GM23338 (cell line): Measurements from ENCODE around the gene VSTM5. TPM values are rescaled to one million over a fixed set of nuclear protein-coding genes. Genes with fewer than 3 reads are reported as not detected.

Experiments
- ATAC-seq: fragments of 200-7000 bp; cut with Tn5 transposase; 3 replicates; pipeline ENCODE4 v1.9.1; 2020
- DNase-seq: peaks from one replicate; pipeline ENCODE4 v3.0.0-alpha.2; 2015; ENCODE audit warnings: low spot score
- H2AFZ ChIP-seq: fragments of 200-600 bp; sonication (generic); 2 replicates; pipeline ENCODE4 v1.8.0; 2016; ENCODE audit warnings: antibody characterized with exemption, mild to moderate bottlenecking, moderate library complexity
- H3F3A ChIP-seq: fragments of 200-600 bp; sonication (generic); replicated peaks from 2 replicates; pipeline ENCODE4 v1.8.0; 2017; ENCODE audit warnings: antibody characterized with exemption, mixed run types, low read depth
- H3K27ac ChIP-seq: fragments of 200-600 bp; sonication (generic); 2 replicates; pipeline ENCODE4 v1.6.1; 2016; ENCODE audit warnings: low read depth
- H3K27me3 ChIP-seq: fragments of 200-600 bp; sonication (generic); 2 replicates; pipeline ENCODE4 v1.8.0; 2016; ENCODE audit warnings: mild to moderate bottlenecking, mixed run types, moderate library complexity; ENCODE audit not compliant: insufficient read depth
- H3K36me3 ChIP-seq: fragments of 200-600 bp; sonication (generic); 2 replicates; pipeline ENCODE4 v1.8.0; 2016; ENCODE audit warnings: mild to moderate bottlenecking; ENCODE audit not compliant: insufficient read depth
- H3K4me1 ChIP-seq: fragments of 200-600 bp; sonication (generic); 2 replicates; pipeline ENCODE4 v1.8.0; 2016; ENCODE audit warnings: mild to moderate bottlenecking, moderate library complexity; ENCODE audit not compliant: insufficient read depth
- H3K4me2 ChIP-seq: fragments of 200-600 bp; sonication (generic); 2 replicates; pipeline ENCODE4 v1.7.1; 2017; ENCODE audit warnings: mixed run types
- H3K4me3 ChIP-seq: fragments of 200-600 bp; sonication (generic); 2 replicates; pipeline ENCODE4 v1.6.1; 2016; ENCODE audit warnings: mixed run types
- H3K79me2 ChIP-seq: fragments of 200-600 bp; sonication (generic); replicated peaks from 2 replicates; pipeline ENCODE4 v1.8.0; 2017; ENCODE audit warnings: mild to moderate bottlenecking; ENCODE audit not compliant: insufficient read depth
- H3K9me2 ChIP-seq: fragments of 200-600 bp; sonication (generic); 2 replicates; pipeline ENCODE4 v1.8.0; 2017; ENCODE audit not compliant: insufficient read depth
- H4K20me1 ChIP-seq: fragments of 200-600 bp; sonication (generic); replicated peaks from 2 replicates; pipeline ENCODE4 v1.8.0; 2017; ENCODE audit warnings: mild to moderate bottlenecking; ENCODE audit not compliant: insufficient read depth
- H3K27ac Mint-ChIP-seq: 2 replicates; pipeline ENCODE4 v1.8.0; 2020; ENCODE audit warnings: inconsistent platforms, mild to moderate bottlenecking, moderate library complexity, mixed read lengths
- H3K27me3 Mint-ChIP-seq: 3 replicates; pipeline ENCODE4 v1.8.0; 2022; ENCODE audit warnings: low read depth, mild to moderate bottlenecking, moderate library complexity, mixed read lengths, inconsistent platforms; ENCODE audit not compliant: insufficient read depth, poor library complexity
- H3K36me3 Mint-ChIP-seq: 3 replicates; pipeline ENCODE4 v1.8.0; 2021; ENCODE audit warnings: low read depth, mild to moderate bottlenecking, inconsistent platforms, moderate library complexity, mixed read lengths
- H3K4me1 Mint-ChIP-seq: 3 replicates; pipeline ENCODE4 v1.8.0; 2020; ENCODE audit warnings: mild to moderate bottlenecking, inconsistent platforms, mixed read lengths
- H3K4me3 Mint-ChIP-seq: 3 replicates; pipeline ENCODE4 v1.8.0; 2021; ENCODE audit warnings: moderate library complexity, mild to moderate bottlenecking, inconsistent platforms, mixed read lengths
- H3K9me3 Mint-ChIP-seq: 3 replicates; pipeline ENCODE4 v1.8.0; 2020; ENCODE audit warnings: moderate library complexity, mild to moderate bottlenecking, inconsistent platforms, mixed read lengths
- CREB1 ChIP-seq: fragments of 250-450 bp; sonication (Bioruptor Pico); IDR thresholded peaks from 2 replicates; pipeline ENCODE4 v1.5.0; 2020; ENCODE audit warnings: low read depth, mild to moderate bottlenecking, moderate library complexity
- EZH2 ChIP-seq: fragments of 200-600 bp; sonication (generic); IDR thresholded peaks from one replicate; pipeline ENCODE4 v1.8.0; 2017; ENCODE audit warnings: antibody characterized with exemption, mild to moderate bottlenecking, low read depth; ENCODE audit not compliant: unreplicated experiment
- EZH2phosphoT487 ChIP-seq: fragments of 200-600 bp; sonication (generic); IDR thresholded peaks from one replicate; pipeline ENCODE4 v1.8.1; 2018; ENCODE audit warnings: antibody characterized with exemption; ENCODE audit not compliant: unreplicated experiment
- JUNB ChIP-seq: IDR thresholded peaks from one replicate; pipeline ENCODE4 v1.6.1; 2016; ENCODE audit warnings: antibody characterized with exemption; ENCODE audit not compliant: unreplicated experiment
- NANOG ChIP-seq: IDR thresholded peaks from 2 replicates; pipeline ENCODE4 v1.6.1; 2016; ENCODE audit warnings: antibody characterized with exemption, borderline replicate concordance
- POLR2AphosphoS5 ChIP-seq: IDR thresholded peaks from 2 replicates; pipeline ENCODE4 v1.6.1; 2016; ENCODE audit warnings: antibody characterized with exemption, low read depth
- STAT1 ChIP-seq: IDR thresholded peaks from one replicate; pipeline ENCODE4 v1.6.1; 2016; ENCODE audit warnings: antibody characterized with exemption; ENCODE audit not compliant: unreplicated experiment
- ZNF114 ChIP-seq: fragments of 250-450 bp; sonication (Bioruptor Pico); IDR thresholded peaks from 2 replicates; pipeline ENCODE4 v1.5.0; 2020; ENCODE audit warnings: mild to moderate bottlenecking, moderate library complexity
- ZNF331 ChIP-seq: fragments of 250-450 bp; sonication (Bioruptor Pico); IDR thresholded peaks from 2 replicates; pipeline ENCODE4 v1.5.0; 2020; ENCODE audit warnings: low read depth, mild to moderate bottlenecking, moderate library complexity
- polyA plus RNA-seq: library from polyadenylated mRNA; unstranded; fragments of >200 nt; fragmentation: Nextera tagmentation; extraction: Ambion mirVana; gene quantifications from 2 replicates; pipeline ENCODE4 v1.2.1, GENCODE V29; 2016
- total RNA-seq: library from RNA; depleted of rRNA; stranded (reverse); fragments of >200 nt; shearing (Covaris generic); gene quantifications from 2 replicates; pipeline ENCODE4 v1.2.3, GENCODE V29; 2014
- TF ChIP-seq, protein P1 (sequence below): IDR thresholded peaks from 2 replicates; pipeline ENCODE4 v1.6.1; 2016; ENCODE audit warnings: antibody characterized with exemption
- TF ChIP-seq, protein P2 (sequence below): fragments of 250-450 bp; sonication (Bioruptor Pico); IDR thresholded peaks from 2 replicates; pipeline ENCODE4 v1.5.0; 2020; ENCODE audit warnings: mild to moderate bottlenecking, moderate library complexity
- TF ChIP-seq, protein P3 (sequence below): IDR thresholded peaks from one replicate; pipeline ENCODE4 v1.6.1; 2018; ENCODE audit warnings: antibody characterized with exemption; ENCODE audit not compliant: unreplicated experiment

VSTM5 gene
- total and polyA plus RNA-seq, 2 experiments from 2014 or later, result 0.21 to 0.66 TPM

DNA sequence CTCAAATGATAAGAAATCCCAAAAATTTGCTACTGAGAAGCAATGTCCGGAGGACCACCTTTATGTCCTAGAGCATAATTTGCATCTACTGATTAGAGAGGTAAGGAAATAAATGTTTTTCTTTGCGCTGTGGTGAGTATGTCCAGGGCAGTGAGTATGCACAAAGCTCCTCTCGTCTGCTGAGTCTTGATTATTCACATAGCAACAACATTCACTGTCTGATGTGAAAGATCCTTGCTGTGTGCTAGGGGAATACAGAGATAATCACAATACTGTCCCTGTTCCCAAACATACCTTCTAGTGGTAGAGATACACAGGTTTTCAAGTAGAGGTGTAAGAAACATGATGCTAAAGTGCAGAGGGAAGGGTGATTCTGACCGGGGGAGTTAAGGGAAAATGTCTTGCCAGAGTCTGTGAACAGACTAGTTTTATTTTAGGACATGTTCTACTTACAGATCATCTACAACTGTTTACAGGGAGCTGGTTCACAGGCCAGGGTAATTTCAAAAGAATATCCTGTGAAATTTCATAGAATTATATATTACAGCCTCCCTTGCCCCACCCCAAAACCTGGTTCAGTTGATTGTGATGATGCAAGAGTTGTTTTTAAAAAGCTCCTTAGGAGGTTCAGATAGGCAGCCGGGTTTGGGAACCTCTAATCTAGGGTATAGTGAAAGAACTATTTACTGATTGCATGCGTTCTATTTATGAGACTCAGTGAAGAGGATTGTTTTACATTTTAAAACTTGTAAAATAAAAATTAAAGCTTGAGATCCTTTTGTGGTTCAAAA lies 53.8 kb downstream of the VSTM5 start (continued):
- TF ChIP-seq, protein P1, sequence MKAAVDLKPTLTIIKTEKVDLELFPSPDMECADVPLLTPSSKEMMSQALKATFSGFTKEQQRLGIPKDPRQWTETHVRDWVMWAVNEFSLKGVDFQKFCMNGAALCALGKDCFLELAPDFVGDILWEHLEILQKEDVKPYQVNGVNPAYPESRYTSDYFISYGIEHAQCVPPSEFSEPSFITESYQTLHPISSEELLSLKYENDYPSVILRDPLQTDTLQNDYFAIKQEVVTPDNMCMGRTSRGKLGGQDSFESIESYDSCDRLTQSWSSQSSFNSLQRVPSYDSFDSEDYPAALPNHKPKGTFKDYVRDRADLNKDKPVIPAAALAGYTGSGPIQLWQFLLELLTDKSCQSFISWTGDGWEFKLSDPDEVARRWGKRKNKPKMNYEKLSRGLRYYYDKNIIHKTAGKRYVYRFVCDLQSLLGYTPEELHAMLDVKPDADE, result no peak
- TF ChIP-seq EZH2, result no peak
- no peak for TF ChIP-seq NANOG
- no peak for TF ChIP-seq ZNF331 (CRISPR knock-in tag)
- no peak for TF ChIP-seq STAT1
- TF ChIP-seq EZH2phosphoT487, result no peak
- no peak for TF ChIP-seq POLR2AphosphoS5

DNA sequence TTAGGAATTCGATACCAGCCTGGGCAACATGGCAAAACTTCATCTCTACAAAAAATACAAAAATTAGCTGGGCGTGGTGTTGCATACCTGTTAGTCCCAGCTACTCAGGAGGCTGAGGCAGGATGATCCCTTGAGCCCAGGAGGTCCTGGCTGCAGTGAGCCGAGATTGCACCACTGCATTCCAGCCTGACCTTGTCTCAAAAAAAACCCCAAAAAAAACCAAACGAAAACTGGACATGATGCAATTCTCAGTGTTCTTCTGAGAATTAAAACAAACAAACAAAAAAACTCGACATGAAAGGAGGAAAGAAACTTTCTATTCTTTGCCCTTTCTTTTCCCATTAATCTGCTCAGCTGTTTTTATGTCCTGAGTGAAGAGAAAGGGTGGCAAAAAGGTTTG lies 58.9 kb downstream of the VSTM5 start:
- no peaks in the 10 kb centered on the region for H3K9me3 Mint-ChIP-seq
- H3K4me1 Mint-ChIP-seq, result peaks cover 5% of the 10 kb centered on the region; the same call in 2 of the 3 replicates
- no peak for ATAC-seq
- no peak for DNase-seq
- peaks cover 50% of the 10 kb centered on the region for H3K79me2 ChIP-seq
- H3K4me2 ChIP-seq, result no peak overlapping the region
- peaks cover 5% of the 10 kb centered on the region; the same call in 1 of the 2 replicates for H3F3A ChIP-seq
- H4K20me1 ChIP-seq, result peaks cover 43% of the 10 kb centered on the region
- no peak overlapping the region for H2AFZ ChIP-seq
- H3K4me3 ChIP-seq, result no peak overlapping the region
- H3K27ac Mint-ChIP-seq, result no peak overlapping the region
- no peak overlapping the region for H3K4me3 Mint-ChIP-seq
- no peaks in the 10 kb centered on the region for H3K27me3 ChIP-seq
- no peak overlapping the region for H3K27ac ChIP-seq
- H3K27me3 Mint-ChIP-seq, result no peaks in the 10 kb centered on the region
- peaks cover 87% of the 10 kb centered on the region for H3K36me3 ChIP-seq
- H3K36me3 Mint-ChIP-seq, result peaks cover 94% of the 10 kb centered on the region
- H3K9me2 ChIP-seq, result no peaks in the 10 kb centered on the region
- H3K4me1 ChIP-seq, result peaks cover 6% of the 10 kb centered on the region; the same call in 1 of the 2 replicates
- TF ChIP-seq STAT1 (no peak), CREB1 (CRISPR knock-in tag) (no peak), EZH2 (no peak), POLR2AphosphoS5 (no peak), JUNB (no peak), NANOG (no peak), ZNF114 (CRISPR knock-in tag) (no peak), ZNF331 (CRISPR knock-in tag) (no peak)
- TF ChIP-seq, protein P2, sequence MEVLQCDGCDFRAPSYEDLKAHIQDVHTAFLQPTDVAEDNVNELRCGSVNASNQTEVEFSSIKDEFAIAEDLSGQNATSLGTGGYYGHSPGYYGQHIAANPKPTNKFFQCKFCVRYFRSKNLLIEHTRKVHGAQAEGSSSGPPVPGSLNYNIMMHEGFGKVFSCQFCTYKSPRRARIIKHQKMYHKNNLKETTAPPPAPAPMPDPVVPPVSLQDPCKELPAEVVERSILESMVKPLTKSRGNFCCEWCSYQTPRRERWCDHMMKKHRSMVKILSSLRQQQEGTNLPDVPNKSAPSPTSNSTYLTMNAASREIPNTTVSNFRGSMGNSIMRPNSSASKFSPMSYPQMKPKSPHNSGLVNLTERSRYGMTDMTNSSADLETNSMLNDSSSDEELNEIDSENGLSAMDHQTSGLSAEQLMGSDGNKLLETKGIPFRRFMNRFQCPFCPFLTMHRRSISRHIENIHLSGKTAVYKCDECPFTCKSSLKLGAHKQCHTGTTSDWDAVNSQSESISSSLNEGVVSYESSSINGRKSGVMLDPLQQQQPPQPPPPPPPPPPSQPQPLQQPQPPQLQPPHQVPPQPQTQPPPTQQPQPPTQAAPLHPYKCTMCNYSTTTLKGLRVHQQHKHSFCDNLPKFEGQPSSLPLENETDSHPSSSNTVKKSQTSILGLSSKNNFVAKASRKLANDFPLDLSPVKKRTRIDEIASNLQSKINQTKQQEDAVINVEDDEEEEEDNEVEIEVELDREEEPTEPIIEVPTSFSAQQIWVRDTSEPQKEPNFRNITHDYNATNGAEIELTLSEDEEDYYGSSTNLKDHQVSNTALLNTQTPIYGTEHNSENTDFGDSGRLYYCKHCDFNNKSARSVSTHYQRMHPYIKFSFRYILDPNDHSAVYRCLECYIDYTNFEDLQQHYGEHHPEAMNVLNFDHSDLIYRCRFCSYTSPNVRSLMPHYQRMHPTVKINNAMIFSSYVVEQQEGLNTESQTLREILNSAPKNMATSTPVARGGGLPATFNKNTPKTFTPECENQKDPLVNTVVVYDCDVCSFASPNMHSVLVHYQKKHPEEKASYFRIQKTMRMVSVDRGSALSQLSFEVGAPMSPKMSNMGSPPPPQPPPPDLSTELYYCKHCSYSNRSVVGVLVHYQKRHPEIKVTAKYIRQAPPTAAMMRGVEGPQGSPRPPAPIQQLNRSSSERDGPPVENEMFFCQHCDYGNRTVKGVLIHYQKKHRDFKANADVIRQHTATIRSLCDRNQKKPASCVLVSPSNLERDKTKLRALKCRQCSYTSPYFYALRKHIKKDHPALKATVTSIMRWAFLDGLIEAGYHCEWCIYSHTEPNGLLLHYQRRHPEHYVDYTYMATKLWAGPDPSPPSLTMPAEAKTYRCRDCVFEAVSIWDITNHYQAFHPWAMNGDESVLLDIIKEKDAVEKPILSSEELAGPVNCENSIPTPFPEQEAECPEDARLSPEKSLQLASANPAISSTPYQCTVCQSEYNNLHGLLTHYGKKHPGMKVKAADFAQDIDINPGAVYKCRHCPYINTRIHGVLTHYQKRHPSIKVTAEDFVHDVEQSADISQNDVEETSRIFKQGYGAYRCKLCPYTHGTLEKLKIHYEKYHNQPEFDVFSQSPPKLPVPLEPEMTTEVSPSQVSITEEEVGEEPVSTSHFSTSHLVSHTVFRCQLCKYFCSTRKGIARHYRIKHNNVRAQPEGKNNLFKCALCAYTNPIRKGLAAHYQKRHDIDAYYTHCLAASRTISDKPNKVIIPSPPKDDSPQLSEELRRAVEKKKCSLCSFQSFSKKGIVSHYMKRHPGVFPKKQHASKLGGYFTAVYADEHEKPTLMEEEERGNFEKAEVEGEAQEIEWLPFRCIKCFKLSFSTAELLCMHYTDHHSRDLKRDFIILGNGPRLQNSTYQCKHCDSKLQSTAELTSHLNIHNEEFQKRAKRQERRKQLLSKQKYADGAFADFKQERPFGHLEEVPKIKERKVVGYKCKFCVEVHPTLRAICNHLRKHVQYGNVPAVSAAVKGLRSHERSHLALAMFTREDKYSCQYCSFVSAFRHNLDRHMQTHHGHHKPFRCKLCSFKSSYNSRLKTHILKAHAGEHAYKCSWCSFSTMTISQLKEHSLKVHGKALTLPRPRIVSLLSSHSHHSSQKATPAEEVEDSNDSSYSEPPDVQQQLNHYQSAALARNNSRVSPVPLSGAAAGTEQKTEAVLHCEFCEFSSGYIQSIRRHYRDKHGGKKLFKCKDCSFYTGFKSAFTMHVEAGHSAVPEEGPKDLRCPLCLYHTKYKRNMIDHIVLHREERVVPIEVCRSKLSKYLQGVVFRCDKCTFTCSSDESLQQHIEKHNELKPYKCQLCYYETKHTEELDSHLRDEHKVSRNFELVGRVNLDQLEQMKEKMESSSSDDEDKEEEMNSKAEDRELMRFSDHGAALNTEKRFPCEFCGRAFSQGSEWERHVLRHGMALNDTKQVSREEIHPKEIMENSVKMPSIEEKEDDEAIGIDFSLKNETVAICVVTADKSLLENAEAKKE (CRISPR knock-in tag), result no peak
- TF ChIP-seq, protein P3, sequence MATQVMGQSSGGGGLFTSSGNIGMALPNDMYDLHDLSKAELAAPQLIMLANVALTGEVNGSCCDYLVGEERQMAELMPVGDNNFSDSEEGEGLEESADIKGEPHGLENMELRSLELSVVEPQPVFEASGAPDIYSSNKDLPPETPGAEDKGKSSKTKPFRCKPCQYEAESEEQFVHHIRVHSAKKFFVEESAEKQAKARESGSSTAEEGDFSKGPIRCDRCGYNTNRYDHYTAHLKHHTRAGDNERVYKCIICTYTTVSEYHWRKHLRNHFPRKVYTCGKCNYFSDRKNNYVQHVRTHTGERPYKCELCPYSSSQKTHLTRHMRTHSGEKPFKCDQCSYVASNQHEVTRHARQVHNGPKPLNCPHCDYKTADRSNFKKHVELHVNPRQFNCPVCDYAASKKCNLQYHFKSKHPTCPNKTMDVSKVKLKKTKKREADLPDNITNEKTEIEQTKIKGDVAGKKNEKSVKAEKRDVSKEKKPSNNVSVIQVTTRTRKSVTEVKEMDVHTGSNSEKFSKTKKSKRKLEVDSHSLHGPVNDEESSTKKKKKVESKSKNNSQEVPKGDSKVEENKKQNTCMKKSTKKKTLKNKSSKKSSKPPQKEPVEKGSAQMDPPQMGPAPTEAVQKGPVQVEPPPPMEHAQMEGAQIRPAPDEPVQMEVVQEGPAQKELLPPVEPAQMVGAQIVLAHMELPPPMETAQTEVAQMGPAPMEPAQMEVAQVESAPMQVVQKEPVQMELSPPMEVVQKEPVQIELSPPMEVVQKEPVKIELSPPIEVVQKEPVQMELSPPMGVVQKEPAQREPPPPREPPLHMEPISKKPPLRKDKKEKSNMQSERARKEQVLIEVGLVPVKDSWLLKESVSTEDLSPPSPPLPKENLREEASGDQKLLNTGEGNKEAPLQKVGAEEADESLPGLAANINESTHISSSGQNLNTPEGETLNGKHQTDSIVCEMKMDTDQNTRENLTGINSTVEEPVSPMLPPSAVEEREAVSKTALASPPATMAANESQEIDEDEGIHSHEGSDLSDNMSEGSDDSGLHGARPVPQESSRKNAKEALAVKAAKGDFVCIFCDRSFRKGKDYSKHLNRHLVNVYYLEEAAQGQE, result no peak
- TF ChIP-seq, protein P1, result no peak
